C4-2B (cell line): Measurements from ENCODE around the gene F2.

Experiments
- ZFX ChIP-seq: fragments of 450-650 bp; IDR thresholded peaks from 2 replicates; pipeline ENCODE4 v1.6.1; 2017
- TF ChIP-seq, protein P1 (sequence below): fragments of 450-650 bp; conservative IDR thresholded peaks from 2 replicates; pipeline ENCODE4 v1.5.1; 2017; ENCODE audit warnings: mild to moderate bottlenecking

GRCh38 chr11:46692450-46692849 lies 26.6 kb upstream of the F2 start:
- TF ChIP-seq, protein P1, sequence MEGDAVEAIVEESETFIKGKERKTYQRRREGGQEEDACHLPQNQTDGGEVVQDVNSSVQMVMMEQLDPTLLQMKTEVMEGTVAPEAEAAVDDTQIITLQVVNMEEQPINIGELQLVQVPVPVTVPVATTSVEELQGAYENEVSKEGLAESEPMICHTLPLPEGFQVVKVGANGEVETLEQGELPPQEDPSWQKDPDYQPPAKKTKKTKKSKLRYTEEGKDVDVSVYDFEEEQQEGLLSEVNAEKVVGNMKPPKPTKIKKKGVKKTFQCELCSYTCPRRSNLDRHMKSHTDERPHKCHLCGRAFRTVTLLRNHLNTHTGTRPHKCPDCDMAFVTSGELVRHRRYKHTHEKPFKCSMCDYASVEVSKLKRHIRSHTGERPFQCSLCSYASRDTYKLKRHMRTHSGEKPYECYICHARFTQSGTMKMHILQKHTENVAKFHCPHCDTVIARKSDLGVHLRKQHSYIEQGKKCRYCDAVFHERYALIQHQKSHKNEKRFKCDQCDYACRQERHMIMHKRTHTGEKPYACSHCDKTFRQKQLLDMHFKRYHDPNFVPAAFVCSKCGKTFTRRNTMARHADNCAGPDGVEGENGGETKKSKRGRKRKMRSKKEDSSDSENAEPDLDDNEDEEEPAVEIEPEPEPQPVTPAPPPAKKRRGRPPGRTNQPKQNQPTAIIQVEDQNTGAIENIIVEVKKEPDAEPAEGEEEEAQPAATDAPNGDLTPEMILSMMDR, result no peak
- no peak for TF ChIP-seq ZFX
